SK-N-MC (cell line): ENCODE data around the gene PRDM5.

ENCODE experiments used
- DNase-seq: peaks from one replicate; pipeline ENCODE4 v3.0.0-alpha.2; 2011; ENCODE audit warnings: low read depth, low spot score
- H3K27ac ChIP-seq: fragments of 200-600 bp; sonication (generic); 2 replicates; pipeline ENCODE4 v1.5.1; 2016; ENCODE audit warnings: mixed run types
- H3K36me3 ChIP-seq: fragments of 200-600 bp; sonication (generic); 2 replicates; pipeline ENCODE4 v1.6.1; 2017; ENCODE audit warnings: antibody characterized with exemption, low read length, mixed read lengths; ENCODE audit not compliant: insufficient read depth
- H3K4me3 ChIP-seq: fragments of 200-600 bp; sonication (generic); 2 replicates; pipeline ENCODE4 v1.5.1; 2016
- H3K9ac ChIP-seq: fragments of 200-600 bp; sonication (generic); 2 replicates; pipeline ENCODE4 v1.8.0; 2017; ENCODE audit warnings: mixed run types, mixed read lengths; ENCODE audit not compliant: insufficient read length
- H3K9me3 ChIP-seq: fragments of 200-600 bp; sonication (generic); 2 replicates; pipeline ENCODE4 v1.6.1; 2017; ENCODE audit warnings: low read depth, mild to moderate bottlenecking, antibody characterized with exemption, low read length, moderate library complexity, mixed read lengths
- EZH2 ChIP-seq: fragments of 200-600 bp; sonication (generic); IDR thresholded peaks from one replicate; pipeline ENCODE4 v1.6.1; 2017; ENCODE audit warnings: antibody characterized with exemption
- FOXP2 ChIP-seq: optimal IDR thresholded peaks from 2 replicates; pipeline ENCODE3; 2011; ENCODE audit warnings: mild to moderate bottlenecking, moderate library complexity; ENCODE audit not compliant: insufficient read depth; ENCODE audit errors: extremely low read length, control extremely low read depth
- POLR2AphosphoS5 ChIP-seq: IDR thresholded peaks from 2 replicates; pipeline ENCODE4 v1.6.1; 2012; ENCODE audit warnings: mild to moderate bottlenecking, low read depth, low read length, borderline replicate concordance

PRDM5 gene

GRCh38 chr4:120693816-120694215, 228.7 kb downstream of the PRDM5 start:
- DNase-seq, result no peak
- H3K9me3 ChIP-seq, result no peaks in the 10 kb centered on the region
- TF ChIP-seq EZH2 (no peak), POLR2AphosphoS5 (no peak), FOXP2 (no peak)
- no peak overlapping the region for H3K9ac ChIP-seq
- no peak overlapping the region for H3K4me3 ChIP-seq
- no peak overlapping the region for H3K27ac ChIP-seq
- no peaks in the 10 kb centered on the region for H3K36me3 ChIP-seq

GRCh38 chr4:120692964-120693363, 229.6 kb downstream of the PRDM5 start:
- no peak overlapping the region for H3K9ac ChIP-seq
- no peak overlapping the region for H3K27ac ChIP-seq
- H3K36me3 ChIP-seq, result no peaks in the 10 kb centered on the region
- no peaks in the 10 kb centered on the region for H3K9me3 ChIP-seq
- H3K4me3 ChIP-seq, result no peak overlapping the region
- peak; percentile 32 for DNase-seq
- TF ChIP-seq FOXP2, result no peak
- no peak for TF ChIP-seq EZH2
- TF ChIP-seq POLR2AphosphoS5, result no peak

DNA sequence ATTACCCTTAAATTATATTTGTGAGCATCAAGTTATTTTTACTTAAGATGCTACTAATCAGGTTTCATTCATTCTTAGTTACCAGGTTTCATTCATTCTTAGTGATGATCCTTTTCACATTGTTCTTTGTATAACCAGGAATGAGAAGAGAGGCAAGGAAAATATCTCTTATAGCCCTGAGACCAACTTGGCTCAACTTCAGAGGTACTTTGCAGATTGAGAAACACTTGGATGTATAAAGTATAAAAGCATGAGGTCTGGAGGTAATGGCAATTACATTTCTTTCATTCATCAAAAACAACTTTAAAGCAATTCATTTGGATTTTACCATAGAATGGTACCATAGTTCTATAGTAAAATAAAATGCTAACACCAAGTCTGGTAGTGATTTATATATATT, 231.0 kb downstream of the PRDM5 start:
- Histone ChIP-seq H3K36me3 (no peaks in the 10 kb centered on the region), H3K9ac (no peak overlapping the region), H3K9me3 (no peaks in the 10 kb centered on the region), H3K27ac (no peak overlapping the region), H3K4me3 (no peak overlapping the region)
- no peak for DNase-seq
- no peak for TF ChIP-seq FOXP2
- no peak for TF ChIP-seq POLR2AphosphoS5

DNA sequence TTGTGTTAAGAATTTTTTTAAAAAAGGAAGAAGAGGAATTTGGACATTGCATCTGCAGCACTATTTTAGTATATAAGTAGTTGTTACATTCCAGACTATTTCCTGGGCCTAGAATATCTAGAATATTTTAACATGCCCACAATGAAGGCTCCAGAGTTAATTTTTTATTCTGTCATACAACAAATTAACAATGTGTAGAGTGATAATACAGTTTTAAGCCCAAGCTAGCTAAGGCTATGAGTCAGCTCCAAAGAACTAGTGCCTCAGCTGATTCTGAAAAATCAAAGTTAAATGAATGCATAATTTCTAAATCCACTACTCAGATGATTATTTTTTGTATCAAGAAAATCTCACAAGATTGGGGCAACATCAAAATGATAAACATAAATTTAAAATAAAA, 231.4 kb downstream of the PRDM5 start:
- H3K9ac ChIP-seq, result no peak overlapping the region
- H3K9me3 ChIP-seq, result no peaks in the 10 kb centered on the region
- no peak overlapping the region for H3K27ac ChIP-seq
- TF ChIP-seq EZH2 (no peak), FOXP2 (no peak), POLR2AphosphoS5 (no peak)
- no peaks in the 10 kb centered on the region for H3K36me3 ChIP-seq
- no peak overlapping the region for H3K4me3 ChIP-seq
- DNase-seq, result no peak

DNA sequence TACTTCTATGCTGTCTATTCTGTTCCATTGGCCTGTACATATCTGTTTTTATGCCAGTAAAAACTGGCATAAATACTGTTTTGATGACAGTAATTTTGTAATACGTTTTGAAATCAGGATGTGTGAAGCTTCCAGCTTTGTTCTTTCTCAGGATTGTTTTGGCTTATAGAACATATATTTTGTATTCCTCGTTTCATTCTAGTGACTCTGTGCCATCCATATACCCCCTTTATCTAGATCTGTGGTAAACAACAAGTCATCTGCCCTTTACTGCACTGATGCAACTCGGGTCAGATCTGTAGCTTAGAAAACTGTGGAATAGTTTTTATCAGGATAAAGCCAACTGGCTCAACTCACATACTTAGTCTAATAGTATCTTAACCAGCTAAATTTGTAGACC, 233.7 kb downstream of the PRDM5 start:
- Histone ChIP-seq H3K36me3 (no peaks in the 10 kb centered on the region), H3K9ac (no peak overlapping the region), H3K4me3 (no peak overlapping the region), H3K27ac (no peak overlapping the region), H3K9me3 (no peaks in the 10 kb centered on the region)
- TF ChIP-seq POLR2AphosphoS5 (no peak), FOXP2 (no peak), EZH2 (no peak)
- no peak for DNase-seq

DNA sequence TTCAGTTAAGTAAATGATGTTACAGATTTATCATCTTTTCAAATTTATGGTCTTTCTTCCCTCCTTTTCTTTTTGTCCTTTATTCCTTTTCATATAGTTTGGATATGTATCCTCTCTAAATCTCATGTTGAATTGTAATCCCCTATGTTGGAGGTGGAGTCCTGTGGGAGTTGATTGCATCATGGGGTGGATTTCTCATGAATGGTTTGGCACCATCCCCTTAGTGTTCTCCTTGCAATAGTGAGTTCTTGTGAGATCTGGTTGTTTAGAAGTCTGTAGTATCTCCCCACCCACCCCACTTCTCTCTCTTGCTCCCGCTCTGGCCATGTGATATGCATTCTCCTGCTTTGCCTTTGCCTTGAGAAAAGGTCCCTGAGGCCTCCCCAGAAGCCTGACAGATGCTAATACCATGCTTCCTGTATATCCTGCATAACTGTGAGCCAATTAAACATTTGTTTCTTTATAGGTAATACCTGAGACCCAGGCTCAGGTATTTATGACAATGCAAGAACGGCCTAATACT, 236.7 kb downstream of the PRDM5 start:
- no peaks in the 10 kb centered on the region for H3K36me3 ChIP-seq
- TF ChIP-seq FOXP2, result no peak
- no peak for TF ChIP-seq POLR2AphosphoS5
- TF ChIP-seq EZH2, result no peak
- no peak for DNase-seq
- no peak overlapping the region for H3K4me3 ChIP-seq
- H3K9me3 ChIP-seq, result no peaks in the 10 kb centered on the region
- no peak overlapping the region for H3K27ac ChIP-seq
- no peak overlapping the region for H3K9ac ChIP-seq

- TF ChIP-seq FOXP2 (no peak), POLR2AphosphoS5 (no peak), EZH2 (no peak)
- H3K36me3 ChIP-seq, result no peaks in the 10 kb centered on the region
Measured at GRCh38 chr4:120683897-120684540, 238.5 kb downstream of the PRDM5 start.

GRCh38 chr4:120682981-120683380, 239.5 kb downstream of the PRDM5 start:
- TF ChIP-seq EZH2 (no peak), FOXP2 (no peak), POLR2AphosphoS5 (no peak)
- Histone ChIP-seq H3K27ac (no peak overlapping the region), H3K9ac (no peak overlapping the region), H3K36me3 (no peaks in the 10 kb centered on the region), H3K9me3 (no peaks in the 10 kb centered on the region), H3K4me3 (no peak overlapping the region)
- DNase-seq, result no peak

More at GRCh38 chr4:120683897-120684540, 238.5 kb downstream of the PRDM5 start:
- H3K4me3 ChIP-seq, result no peak overlapping the region
- H3K27ac ChIP-seq, result no peak overlapping the region
- H3K9me3 ChIP-seq, result no peaks in the 10 kb centered on the region
- no peak overlapping the region for H3K9ac ChIP-seq
- no peak for DNase-seq
